ENCODE measurements around the gene CST3. TPM values are rescaled to one million over a fixed set of nuclear protein-coding genes. Genes with fewer than 3 reads are reported as not detected.
A peak's percentile ranks its signal among the peaks of the same experiment; 100 is the strongest.
"Not testable (repeated sequence)": the region's sequence is repeated elsewhere in the genome, so short reads cannot be mapped to it uniquely, and the experiment has no call there.

Gene CST3
- total RNA-seq, 2 donors from 2014 or later, result 131 to 177 TPM

- Histone ChIP-seq H3K4me1 (ENCODE audit: control insufficient read depth, insufficient read depth, low read length) (peaks cover 18% of the 10 kb centered on the region), H3K9me3 (ENCODE audit: control insufficient read depth, low read length) (no peaks in the 10 kb centered on the region), H3K27ac (ENCODE audit: low read depth, low read length) (no peak overlapping the region), H3K4me3 (ENCODE audit: low read length) (no peak overlapping the region), H3K9ac (ENCODE audit: extremely low read depth, low read length, poor library complexity, severe bottlenecking) (no peak overlapping the region), H3K27me3 (ENCODE audit: control insufficient read depth, insufficient read depth, low read length, poor library complexity, severe bottlenecking) (no peaks in the 10 kb centered on the region), H3K36me3 (ENCODE audit: control insufficient read depth, insufficient read depth, low read length) (no peaks in the 10 kb centered on the region)
- TF ChIP-seq CTCF (conservative IDR thresholded peaks at IDR 0.05), result no peak
- 67 to 76% methylated on average over 3 to 6 of the region's 6 CpGs for WGBS, 2 experiments (ENCODE audit: insufficient coverage in 1 of 2, insufficient read length in 1 of 2)
- Mint-ChIP-seq H3K9me3 (no peaks in the 10 kb centered on the region), H3K36me3 (ENCODE audit: low read depth) (no peaks in the 10 kb centered on the region), H3K4me1 (peaks cover 47% of the 10 kb centered on the region), H3K27me3 (ENCODE audit: insufficient read depth) (no peaks in the 10 kb centered on the region), H3K27ac (no peak overlapping the region), H3K4me3 (no peak overlapping the region)
- peak; percentile 29 for DNase-seq
These were observed 23.3 kb upstream of the CST3 start for GRCh38 chr20:23661002-23661429.

GRCh38 chr20:23659989-23660837, 22.5 kb upstream of the CST3 start:
- Histone ChIP-seq H3K9me3 (ENCODE audit: control insufficient read depth, low read length) (no peaks in the 10 kb centered on the region), H3K4me1 (ENCODE audit: control insufficient read depth, insufficient read depth, low read length) (peaks cover 18% of the 10 kb centered on the region), H3K27ac (ENCODE audit: low read depth, low read length) (no peak overlapping the region), H3K36me3 (ENCODE audit: control insufficient read depth, insufficient read depth, low read length) (no peaks in the 10 kb centered on the region), H3K9ac (ENCODE audit: extremely low read depth, low read length, poor library complexity, severe bottlenecking) (no peak overlapping the region), H3K27me3 (ENCODE audit: control insufficient read depth, insufficient read depth, low read length, poor library complexity, severe bottlenecking) (no peaks in the 10 kb centered on the region), H3K4me3 (ENCODE audit: low read length) (no peak overlapping the region)
- peak; percentile 33 for DNase-seq
- H3K9me3 Mint-ChIP-seq, result no peaks in the 10 kb centered on the region
- H3K27ac Mint-ChIP-seq, result no peak overlapping the region
- H3K27me3 Mint-ChIP-seq (ENCODE audit: insufficient read depth), result no peaks in the 10 kb centered on the region
- H3K4me3 Mint-ChIP-seq, result no peak overlapping the region
- TF ChIP-seq CTCF (conservative IDR thresholded peaks at IDR 0.05), result no peak
- H3K4me1 Mint-ChIP-seq, result peaks cover 47% of the 10 kb centered on the region
- no peaks in the 10 kb centered on the region for H3K36me3 Mint-ChIP-seq (ENCODE audit: low read depth)
- WGBS, 2 experiments (ENCODE audit: insufficient coverage in 1 of 2, insufficient read length in 1 of 2), result 85% methylated on average over 7 to 8 of the region's 8 CpGs

- H3K4me3 ChIP-seq (ENCODE audit: low read length); H3K27me3 Mint-ChIP-seq (ENCODE audit: insufficient read depth); H3K9me3 ChIP-seq (ENCODE audit: control insufficient read depth, low read length); H3K27ac Mint-ChIP-seq; H3K27me3 ChIP-seq (ENCODE audit: control insufficient read depth, insufficient read depth, low read length, poor library complexity, severe bottlenecking); H3K27ac ChIP-seq (ENCODE audit: low read depth, low read length); H3K9me3 Mint-ChIP-seq; H3K36me3 Mint-ChIP-seq (ENCODE audit: low read depth); H3K4me3 Mint-ChIP-seq; H3K9ac ChIP-seq (ENCODE audit: extremely low read depth, low read length, poor library complexity, severe bottlenecking); H3K36me3 ChIP-seq (ENCODE audit: control insufficient read depth, insufficient read depth, low read length): not testable (repeated sequence)
- peak; percentile 17 for DNase-seq
- H3K4me1 ChIP-seq (ENCODE audit: control insufficient read depth, insufficient read depth, low read length), result peaks cover 18% of the 10 kb centered on the region
- peaks cover 47% of the 10 kb centered on the region for H3K4me1 Mint-ChIP-seq
- 87 to 92% methylated on average over 2 of the region's 2 CpGs for WGBS, 2 experiments (ENCODE audit: insufficient coverage in 1 of 2, insufficient read length in 1 of 2)
These were observed 21.8 kb upstream of the CST3 start for GRCh38 chr20:23659610-23659988.
